HepG2 (cell line): ENCODE results near the gene ZNF546. TPM values are rescaled to one million over a fixed set of nuclear protein-coding genes. Genes with fewer than 3 reads are reported as not detected.

Experiments used
- CHCHD3 ChIP-seq: sonication (generic); formaldehyde crosslinking; IDR thresholded peaks from 2 replicates; pipeline ENCODE4 v1.8.0; 2022; ENCODE audit warnings: mild to moderate bottlenecking, missing genetic modification reagents, moderate library complexity
- FOXJ3 ChIP-seq: sonication (generic); formaldehyde crosslinking; IDR thresholded peaks from 2 replicates; pipeline ENCODE4 v1.4.0; 2020; ENCODE audit warnings: missing genetic modification reagents, mild to moderate bottlenecking, borderline replicate concordance
- JUND ChIP-seq: sonication (generic); formaldehyde crosslinking; IDR thresholded peaks from 2 replicates; pipeline ENCODE4 v1.8.0; 2022; ENCODE audit warnings: mild to moderate bottlenecking, missing genetic modification reagents
- KLF12 ChIP-seq: sonication (generic); formaldehyde crosslinking; IDR thresholded peaks from 2 replicates; pipeline ENCODE4 v1.4.0; 2020; ENCODE audit warnings: missing genetic modification reagents, borderline replicate concordance
- MED13 ChIP-seq: sonication (generic); formaldehyde crosslinking; IDR thresholded peaks from 2 replicates; pipeline ENCODE4 v1.5.0; 2020; ENCODE audit warnings: missing genetic modification reagents
- PHF8 ChIP-seq: sonication (generic); formaldehyde crosslinking; IDR thresholded peaks from 2 replicates; pipeline ENCODE4 v1.5.0; 2020; ENCODE audit warnings: missing genetic modification reagents
- PRMT3 ChIP-seq: sonication (generic); formaldehyde crosslinking; IDR thresholded peaks from 2 replicates; pipeline ENCODE4 v1.8.1; 2022; ENCODE audit warnings: low read depth, mild to moderate bottlenecking, moderate library complexity, missing genetic modification reagents, borderline replicate concordance
- RFX1 ChIP-seq: fragments of 450-650 bp; IDR thresholded peaks from 2 replicates; pipeline ENCODE4 v1.6.1; 2017
- SMAD1 ChIP-seq: sonication (generic); formaldehyde crosslinking; IDR thresholded peaks from 2 replicates; pipeline ENCODE4 v1.4.0; 2020; ENCODE audit warnings: missing genetic modification reagents, low read depth, mild to moderate bottlenecking, borderline replicate concordance
- ZEB1 ChIP-seq: IDR thresholded peaks from 2 replicates; pipeline ENCODE4 v1.6.1; 2012; ENCODE audit warnings: mild to moderate bottlenecking, low read depth, inconsistent platforms; ENCODE audit not compliant: insufficient replicate concordance
- ZNF317 ChIP-seq: sonication (generic); formaldehyde crosslinking; IDR thresholded peaks from 2 replicates; pipeline ENCODE4 v1.5.0; 2020; ENCODE audit warnings: mild to moderate bottlenecking, missing genetic modification reagents
- ZNF34 ChIP-seq: sonication (generic); formaldehyde crosslinking; IDR thresholded peaks from 2 replicates; pipeline ENCODE4 v1.4.0; 2020; ENCODE audit warnings: mild to moderate bottlenecking, missing genetic modification reagents, borderline replicate concordance
- ZNF616 ChIP-seq: sonication (generic); formaldehyde crosslinking; IDR thresholded peaks from 2 replicates; pipeline ENCODE4 v1.5.0; 2020; ENCODE audit warnings: low read depth, mild to moderate bottlenecking, missing genetic modification reagents
- ZNF670 ChIP-seq: sonication (generic); formaldehyde crosslinking; IDR thresholded peaks from 2 replicates; pipeline ENCODE4 v1.8.0; 2022; ENCODE audit warnings: mild to moderate bottlenecking, missing genetic modification reagents, borderline replicate concordance
- ZNF749 ChIP-seq: sonication (generic); formaldehyde crosslinking; IDR thresholded peaks from 2 replicates; pipeline ENCODE4 v1.8.0; 2022; ENCODE audit warnings: mild to moderate bottlenecking, missing genetic modification reagents, moderate library complexity, borderline replicate concordance
- polyA plus RNA-seq, 8 experiments: library from polyadenylated mRNA; depleted of rRNA in 3 of 8; stranded (reverse) in 7 of 8; unstranded in 1 of 8; fragments of >200 nt; fragmentation: Illumina TruSeq in 4 of 8; extraction: Trizol in 4 of 8; gene quantifications; 2 replicates each; pipeline versions ENCODE4 v1.2.1 to v1.2.3, GENCODE V29; 2011 to 2016; ENCODE audit warnings: low read depth in 4 of 8, missing spikeins in 1 of 8, mixed read lengths in 1 of 8; ENCODE audit not compliant: insufficient read depth in 1 of 8
- total RNA-seq, 5 experiments: library from RNA; depleted of rRNA; stranded (reverse); fragments of >200 nt; fragmentation: Illumina TruSeq; extraction: Trizol; gene quantifications; 2 replicates each; pipeline ENCODE4 v1.2.3, GENCODE V29; 2016; ENCODE audit warnings: low read depth in 1 of 5
- TF ChIP-seq, protein P1 (sequence below): sonication (generic); formaldehyde crosslinking; IDR thresholded peaks from 2 replicates; pipeline ENCODE4 v1.5.1; 2020; ENCODE audit warnings: missing genetic modification reagents, mild to moderate bottlenecking, borderline replicate concordance
- TF ChIP-seq, protein P2 (sequence below): sonication (generic); formaldehyde crosslinking; IDR thresholded peaks from 2 replicates; pipeline ENCODE4 v1.8.0; 2022; ENCODE audit warnings: mild to moderate bottlenecking, missing genetic modification reagents, moderate library complexity
- TF ChIP-seq, protein P3 (sequence below): sonication (generic); formaldehyde crosslinking; IDR thresholded peaks from 2 replicates; pipeline ENCODE4 v1.4.0; 2020; ENCODE audit warnings: missing genetic modification reagents
- TF ChIP-seq, protein P4 (sequence below): sonication (generic); formaldehyde crosslinking; IDR thresholded peaks from 2 replicates; pipeline ENCODE4 v1.4.0; 2020; ENCODE audit warnings: missing genetic modification reagents
- TF ChIP-seq, protein P5 (sequence below): IDR thresholded peaks from 2 replicates; pipeline ENCODE4 v1.6.1; 2016; ENCODE audit warnings: missing biosample characterization, missing genetic modification reagents, low read depth
- TF ChIP-seq, protein P6 (sequence below): sonication (generic); formaldehyde crosslinking; IDR thresholded peaks from 2 replicates; pipeline ENCODE4 v1.4.0; 2020; ENCODE audit warnings: mild to moderate bottlenecking, missing genetic modification reagents

Gene ZNF546
- total and polyA plus RNA-seq, 2 of the 13 experiments (the other 11 are each of a cell fraction or from before 2014, with no cell fraction given) = 2.2 to 4.1 TPM

DNA sequence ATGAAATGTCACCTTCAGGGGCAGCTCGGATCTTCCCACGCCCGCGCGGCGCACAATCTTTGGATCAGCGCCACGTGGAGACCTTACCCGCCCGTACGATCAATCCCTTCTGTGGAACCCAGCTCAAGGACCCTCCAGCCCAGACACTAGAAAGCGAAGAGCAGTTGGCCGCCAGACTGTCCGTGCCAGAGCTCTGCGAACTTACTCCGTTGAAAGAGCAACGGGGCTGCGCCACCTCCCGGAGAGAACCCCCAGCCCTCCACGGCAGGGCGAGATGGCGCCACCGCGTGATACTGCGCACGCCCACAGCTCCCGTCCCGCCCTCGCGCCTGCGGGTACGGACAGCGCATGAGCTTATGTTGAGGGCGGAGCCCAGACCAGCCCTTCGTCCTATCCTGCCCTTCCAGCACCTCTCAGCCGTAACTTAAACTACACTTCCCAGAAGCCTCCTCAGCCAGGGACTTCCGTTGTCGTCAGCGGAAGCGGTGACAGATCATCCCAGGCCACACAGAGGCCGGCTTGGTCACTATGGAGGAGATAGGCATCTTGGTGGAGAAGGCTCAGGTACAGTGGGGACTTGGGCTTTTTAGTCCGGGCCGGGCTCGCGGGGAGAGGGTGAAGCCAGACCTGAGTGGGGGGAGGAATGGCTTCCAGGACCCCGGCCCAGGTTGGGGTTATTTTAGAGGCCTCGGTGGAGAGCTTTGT lies 26.0 kb upstream of the ZNF546 start, which contains the start of gene PSMC4 (continued):
- TF ChIP-seq PRMT3 (CRISPR knock-in tag) (peak; percentile 78; the same call in 1 of the 2 replicates), ZEB1 (no peak), RFX1 (no peak), PHF8 (CRISPR knock-in tag) (peak; percentile 82), ZNF34 (CRISPR knock-in tag) (no peak), ZNF317 (peak; percentile 84), CHCHD3 (CRISPR knock-in tag) (0 out of 2 replicates have a peak, but pooled peaks have one; percentile 82), JUND (CRISPR knock-in tag) (no peak), KLF12 (CRISPR knock-in tag) (peak; percentile 93), ZNF616 (CRISPR knock-in tag) (no peak), FOXJ3 (CRISPR knock-in tag) (peak; percentile 53; the same call in 1 of the 2 replicates), MED13 (CRISPR knock-in tag) (0 out of 2 replicates have a peak, but pooled peaks have one; percentile 63), SMAD1 (CRISPR knock-in tag) (peak; percentile 86; the same call in 1 of the 2 replicates), ZNF670 (CRISPR knock-in tag) (no peak), ZNF749 (CRISPR knock-in tag) (no peak; the same call in 1 of the 2 replicates)
- TF ChIP-seq, protein P1, sequence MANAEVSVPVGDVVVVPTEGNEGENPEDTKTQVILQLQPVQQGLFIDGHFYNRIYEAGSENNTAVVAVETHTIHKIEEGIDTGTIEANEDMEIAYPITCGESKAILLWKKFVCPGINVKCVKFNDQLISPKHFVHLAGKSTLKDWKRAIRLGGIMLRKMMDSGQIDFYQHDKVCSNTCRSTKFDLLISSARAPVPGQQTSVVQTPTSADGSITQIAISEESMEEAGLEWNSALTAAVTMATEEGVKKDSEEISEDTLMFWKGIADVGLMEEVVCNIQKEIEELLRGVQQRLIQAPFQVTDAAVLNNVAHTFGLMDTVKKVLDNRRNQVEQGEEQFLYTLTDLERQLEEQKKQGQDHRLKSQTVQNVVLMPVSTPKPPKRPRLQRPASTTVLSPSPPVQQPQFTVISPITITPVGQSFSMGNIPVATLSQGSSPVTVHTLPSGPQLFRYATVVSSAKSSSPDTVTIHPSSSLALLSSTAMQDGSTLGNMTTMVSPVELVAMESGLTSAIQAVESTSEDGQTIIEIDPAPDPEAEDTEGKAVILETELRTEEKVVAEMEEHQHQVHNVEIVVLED (CRISPR knock-in tag) = peak; percentile 78
- TF ChIP-seq, protein P2, sequence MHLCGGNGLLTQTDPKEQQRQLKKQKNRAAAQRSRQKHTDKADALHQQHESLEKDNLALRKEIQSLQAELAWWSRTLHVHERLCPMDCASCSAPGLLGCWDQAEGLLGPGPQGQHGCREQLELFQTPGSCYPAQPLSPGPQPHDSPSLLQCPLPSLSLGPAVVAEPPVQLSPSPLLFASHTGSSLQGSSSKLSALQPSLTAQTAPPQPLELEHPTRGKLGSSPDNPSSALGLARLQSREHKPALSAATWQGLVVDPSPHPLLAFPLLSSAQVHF (CRISPR knock-in tag) = no peak
- TF ChIP-seq, protein P3, sequence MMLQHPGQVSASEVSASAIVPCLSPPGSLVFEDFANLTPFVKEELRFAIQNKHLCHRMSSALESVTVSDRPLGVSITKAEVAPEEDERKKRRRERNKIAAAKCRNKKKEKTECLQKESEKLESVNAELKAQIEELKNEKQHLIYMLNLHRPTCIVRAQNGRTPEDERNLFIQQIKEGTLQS (CRISPR knock-in tag) = peak; percentile 69; the same call in 1 of the 2 replicates
- TF ChIP-seq, protein P4, sequence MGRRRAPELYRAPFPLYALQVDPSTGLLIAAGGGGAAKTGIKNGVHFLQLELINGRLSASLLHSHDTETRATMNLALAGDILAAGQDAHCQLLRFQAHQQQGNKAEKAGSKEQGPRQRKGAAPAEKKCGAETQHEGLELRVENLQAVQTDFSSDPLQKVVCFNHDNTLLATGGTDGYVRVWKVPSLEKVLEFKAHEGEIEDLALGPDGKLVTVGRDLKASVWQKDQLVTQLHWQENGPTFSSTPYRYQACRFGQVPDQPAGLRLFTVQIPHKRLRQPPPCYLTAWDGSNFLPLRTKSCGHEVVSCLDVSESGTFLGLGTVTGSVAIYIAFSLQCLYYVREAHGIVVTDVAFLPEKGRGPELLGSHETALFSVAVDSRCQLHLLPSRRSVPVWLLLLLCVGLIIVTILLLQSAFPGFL (CRISPR knock-in tag) = no peak
- TF ChIP-seq, protein P5, sequence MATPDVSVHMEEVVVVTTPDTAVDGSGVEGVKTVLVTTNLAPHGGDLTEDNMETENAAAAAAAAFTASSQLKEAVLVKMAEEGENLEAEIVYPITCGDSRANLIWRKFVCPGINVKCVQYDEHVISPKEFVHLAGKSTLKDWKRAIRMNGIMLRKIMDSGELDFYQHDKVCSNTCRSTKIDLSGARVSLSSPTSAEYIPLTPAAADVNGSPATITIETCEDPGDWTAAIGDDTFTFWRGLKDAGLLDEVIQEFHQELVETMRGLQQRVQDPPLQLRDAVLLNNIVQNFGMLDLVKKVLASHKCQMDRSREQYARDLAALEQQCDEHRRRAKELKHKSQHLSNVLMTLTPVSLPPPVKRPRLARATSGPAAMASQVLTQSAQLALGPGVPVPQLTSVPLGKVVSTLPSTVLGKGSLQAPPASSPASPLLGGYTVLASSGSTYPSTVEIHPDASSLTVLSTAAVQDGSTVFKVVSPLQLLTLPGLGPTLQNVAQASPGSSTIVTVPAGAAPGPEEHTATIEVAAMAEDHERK (CRISPR knock-in tag) = 0 out of 2 replicates have a peak, but pooled peaks have one; percentile 34
- TF ChIP-seq, protein P6, sequence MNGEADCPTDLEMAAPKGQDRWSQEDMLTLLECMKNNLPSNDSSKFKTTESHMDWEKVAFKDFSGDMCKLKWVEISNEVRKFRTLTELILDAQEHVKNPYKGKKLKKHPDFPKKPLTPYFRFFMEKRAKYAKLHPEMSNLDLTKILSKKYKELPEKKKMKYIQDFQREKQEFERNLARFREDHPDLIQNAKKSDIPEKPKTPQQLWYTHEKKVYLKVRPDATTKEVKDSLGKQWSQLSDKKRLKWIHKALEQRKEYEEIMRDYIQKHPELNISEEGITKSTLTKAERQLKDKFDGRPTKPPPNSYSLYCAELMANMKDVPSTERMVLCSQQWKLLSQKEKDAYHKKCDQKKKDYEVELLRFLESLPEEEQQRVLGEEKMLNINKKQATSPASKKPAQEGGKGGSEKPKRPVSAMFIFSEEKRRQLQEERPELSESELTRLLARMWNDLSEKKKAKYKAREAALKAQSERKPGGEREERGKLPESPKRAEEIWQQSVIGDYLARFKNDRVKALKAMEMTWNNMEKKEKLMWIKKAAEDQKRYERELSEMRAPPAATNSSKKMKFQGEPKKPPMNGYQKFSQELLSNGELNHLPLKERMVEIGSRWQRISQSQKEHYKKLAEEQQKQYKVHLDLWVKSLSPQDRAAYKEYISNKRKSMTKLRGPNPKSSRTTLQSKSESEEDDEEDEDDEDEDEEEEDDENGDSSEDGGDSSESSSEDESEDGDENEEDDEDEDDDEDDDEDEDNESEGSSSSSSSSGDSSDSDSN (CRISPR knock-in tag) = peak; percentile 79
